GM21786 (cell line): ENCODE data around the gene ESYT2.
"Not testable (repeated sequence)": the region's sequence is repeated elsewhere in the genome, so short reads cannot be mapped to it uniquely, and the experiment has no call there.

Source experiments
- ATAC-seq: cut with Tn5 transposase; IDR thresholded peaks from one replicate; pipeline ENCODE4 v1.9.1; 2021; ENCODE audit not compliant: unreplicated experiment

ESYT2 gene

GRCh38 chr7:158703679-158704523 is 125.4 kb downstream of the ESYT2 start:
- not testable (repeated sequence) for ATAC-seq

- ATAC-seq: no peak
Measured at GRCh38 chr7:158702944-158703343, 126.4 kb downstream of the ESYT2 start.

DNA sequence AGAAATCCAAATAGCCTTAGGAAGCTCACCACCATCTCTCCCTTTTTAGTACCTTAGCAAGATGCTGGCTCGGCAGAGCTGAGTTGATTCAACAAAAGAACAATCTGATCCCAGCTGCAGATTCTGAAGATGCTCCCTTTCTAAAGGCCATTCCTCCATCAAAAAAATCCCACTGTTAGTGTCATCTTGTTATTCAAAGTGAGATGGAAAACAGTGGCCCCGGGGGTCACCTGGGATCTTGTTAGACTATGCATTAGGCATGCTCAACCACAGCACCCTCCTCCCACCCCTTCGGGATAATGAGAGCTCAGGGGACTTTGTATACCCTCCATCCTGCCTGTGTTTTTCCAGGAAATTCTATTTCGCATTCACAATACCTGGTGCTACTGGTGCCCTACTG is 127.1 kb downstream of the ESYT2 start:
- ATAC-seq: no peak

- no peak for ATAC-seq
Measured at GRCh38 chr7:158700008-158700407, 129.3 kb downstream of the ESYT2 start.

DNA sequence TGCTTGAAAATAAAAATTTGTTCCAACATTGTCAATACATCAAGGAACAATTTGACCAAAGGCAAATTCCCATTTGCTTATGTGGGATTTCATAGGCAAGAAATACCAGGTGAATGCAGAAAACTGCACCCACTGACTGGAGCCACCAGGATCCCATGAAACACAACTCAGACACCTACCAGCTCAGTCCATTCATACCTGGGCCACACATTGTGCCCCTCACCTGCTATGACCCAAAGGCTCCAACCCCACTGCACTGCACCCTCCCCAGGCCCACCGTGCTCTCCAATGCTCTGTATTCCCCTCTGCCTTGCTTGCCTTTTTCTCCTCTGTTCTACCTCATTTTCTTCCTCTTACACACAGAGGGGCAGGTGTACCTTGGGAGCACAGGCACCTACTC is 130.0 kb downstream of the ESYT2 start:
- ATAC-seq: no peak

- no peak for ATAC-seq
Measured at GRCh38 chr7:158698657-158699195, 130.6 kb downstream of the ESYT2 start.

DNA sequence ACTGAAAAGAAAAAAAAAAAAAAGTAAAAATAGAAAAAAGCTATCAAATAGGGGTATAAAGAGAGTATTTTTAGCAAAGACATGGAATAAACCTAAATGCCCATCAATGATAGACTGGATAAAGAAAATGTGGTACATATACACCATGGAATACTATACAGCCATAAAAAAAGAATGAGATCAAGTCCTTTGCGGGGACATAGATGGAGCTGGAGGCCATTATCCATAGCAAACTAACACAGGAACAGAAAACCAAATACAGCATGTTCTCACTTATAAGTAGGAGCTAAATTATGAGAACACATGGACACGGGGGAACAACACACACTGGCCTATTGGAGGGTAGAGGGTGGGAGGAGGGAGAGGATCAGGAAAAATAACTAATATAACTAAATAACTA is 131.7 kb downstream of the ESYT2 start:
- ATAC-seq: not testable (repeated sequence)

GRCh38 chr7:158695726-158696452 is 133.4 kb downstream of the ESYT2 start:
- ATAC-seq: peak; percentile 78

- no peak for ATAC-seq
Measured at GRCh38 chr7:158695056-158695455, 134.3 kb downstream of the ESYT2 start.

DNA sequence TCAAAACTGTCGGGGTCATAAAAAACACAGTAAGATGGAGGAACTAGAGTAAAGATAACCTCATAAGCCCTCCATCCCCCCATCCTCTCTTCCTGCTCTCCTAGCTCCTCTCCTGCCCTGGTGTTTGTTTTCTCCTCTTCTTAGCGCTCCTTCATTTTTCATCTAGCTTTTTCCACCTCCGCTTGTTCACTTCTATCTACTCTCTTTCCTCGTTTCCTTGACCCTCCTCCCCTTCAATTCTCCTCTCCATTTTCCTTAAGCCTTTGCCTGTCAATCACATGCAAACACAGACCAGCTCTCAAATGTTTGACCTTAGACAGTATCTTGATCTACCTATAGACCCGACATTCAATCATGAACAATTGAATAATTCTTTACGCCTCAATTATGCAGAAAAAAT is 134.7 kb downstream of the ESYT2 start:
- ATAC-seq: no peak

DNA sequence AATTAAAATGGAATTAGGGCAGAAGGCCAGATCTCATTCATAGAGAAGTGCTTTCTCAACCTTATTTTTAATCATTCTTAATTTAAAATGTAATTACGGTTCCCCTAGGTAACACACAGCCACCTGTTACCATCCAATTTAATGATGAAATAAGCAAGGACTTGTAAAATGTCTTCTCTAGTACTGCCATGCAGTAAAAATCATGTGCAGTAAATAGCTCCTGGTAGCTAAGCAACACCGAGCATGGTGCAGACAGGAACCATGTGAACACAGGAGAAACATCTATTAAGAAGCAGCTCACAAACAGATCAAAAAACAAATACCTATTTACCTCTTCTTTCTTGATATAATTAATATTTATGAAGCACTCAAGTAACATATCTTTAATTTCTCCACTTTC is 139.8 kb downstream of the ESYT2 start:
- no peak for ATAC-seq

DNA sequence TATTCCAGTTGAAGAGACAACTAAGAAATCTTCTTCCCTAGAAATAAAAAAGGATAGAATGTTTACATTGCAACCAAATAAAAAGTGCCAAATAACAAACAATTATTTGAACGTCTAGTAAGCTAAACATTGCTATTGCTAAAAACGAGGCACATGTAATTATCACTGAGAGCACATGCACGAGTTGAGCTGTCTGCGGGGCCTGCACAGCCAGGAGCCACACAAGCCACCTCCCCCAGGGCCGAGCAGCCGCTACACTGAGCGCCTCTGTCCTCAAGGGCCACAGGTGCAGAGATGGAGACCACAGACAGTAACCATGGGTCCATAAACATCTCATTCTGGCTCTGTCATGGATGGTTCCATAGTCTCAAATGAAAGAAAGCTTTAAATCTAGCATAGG is 141.9 kb downstream of the ESYT2 start:
- no peak for ATAC-seq

- ATAC-seq: no peak
Measured at GRCh38 chr7:158685693-158686092, 143.6 kb downstream of the ESYT2 start.

DNA sequence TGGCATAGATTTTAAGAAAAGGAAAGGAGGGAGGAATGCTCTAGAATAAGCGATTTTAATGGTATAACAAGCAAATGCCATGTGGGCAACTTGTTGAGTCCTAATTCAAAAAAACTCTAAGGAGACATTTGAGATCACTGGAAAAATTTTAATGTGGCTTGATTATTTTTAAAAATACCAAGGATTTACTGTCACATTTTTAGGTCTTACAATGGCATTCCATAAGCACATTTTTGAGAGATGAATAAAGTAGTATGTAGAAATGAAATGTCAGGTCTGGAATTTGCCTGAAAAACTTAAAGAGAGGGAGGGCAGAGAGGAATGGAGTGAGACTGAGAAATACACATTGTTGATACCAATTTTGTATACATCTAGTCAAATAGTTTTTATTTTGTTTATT is 145.0 kb downstream of the ESYT2 start:
- no peak for ATAC-seq

GRCh38 chr7:158683541-158683940 is 145.8 kb downstream of the ESYT2 start:
- no peak for ATAC-seq

- ATAC-seq: no peak
Measured at GRCh38 chr7:158682456-158682855, 146.9 kb downstream of the ESYT2 start.
